HG03521 (cell line): Measurements from ENCODE around the gene KRTAP12-3.
"Not testable (repeated sequence)": the region's sequence is repeated elsewhere in the genome, so short reads cannot be mapped to it uniquely, and the experiment has no call there.

Source experiments
- ATAC-seq: cut with Tn5 transposase; IDR thresholded peaks from one replicate; pipeline ENCODE4 v1.9.1; 2021; ENCODE audit warnings: mild to moderate bottlenecking, moderate library complexity; ENCODE audit not compliant: unreplicated experiment

KRTAP12-3 gene

DNA sequence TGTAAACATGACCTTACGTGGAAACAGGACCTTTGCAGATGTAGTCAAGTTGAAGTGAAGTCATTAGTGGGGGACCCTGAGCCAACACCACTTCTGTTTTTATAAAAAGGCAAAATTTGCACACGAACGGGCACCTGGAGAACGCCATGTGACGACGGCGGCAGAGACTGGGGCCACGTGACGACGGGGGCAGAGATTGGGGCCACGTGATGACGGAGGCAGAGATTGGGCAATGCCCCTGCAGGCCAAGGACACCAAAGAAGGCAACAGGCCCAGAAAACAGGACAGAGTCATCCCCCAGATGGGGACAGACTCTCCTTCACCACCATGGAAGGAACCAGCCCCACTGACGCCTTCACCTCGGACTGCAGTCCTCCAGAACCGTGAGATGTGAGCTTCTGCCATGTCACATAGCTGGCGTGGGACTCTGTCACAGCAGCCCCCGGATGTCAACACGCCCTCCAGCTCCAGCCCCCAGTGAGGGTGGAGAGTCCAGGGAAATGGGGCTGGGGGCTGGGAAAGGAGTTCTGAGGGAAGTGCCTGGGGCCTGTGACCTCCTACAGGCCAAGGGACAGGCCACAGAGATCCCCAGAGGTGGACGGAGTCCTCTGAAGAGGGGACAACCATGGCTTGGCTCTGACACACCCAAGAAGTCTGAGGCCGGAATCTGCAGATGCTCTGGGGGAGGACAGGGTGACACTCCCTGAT is 7.3 kb upstream of the KRTAP12-3 start:
- ATAC-seq: no peak

DNA sequence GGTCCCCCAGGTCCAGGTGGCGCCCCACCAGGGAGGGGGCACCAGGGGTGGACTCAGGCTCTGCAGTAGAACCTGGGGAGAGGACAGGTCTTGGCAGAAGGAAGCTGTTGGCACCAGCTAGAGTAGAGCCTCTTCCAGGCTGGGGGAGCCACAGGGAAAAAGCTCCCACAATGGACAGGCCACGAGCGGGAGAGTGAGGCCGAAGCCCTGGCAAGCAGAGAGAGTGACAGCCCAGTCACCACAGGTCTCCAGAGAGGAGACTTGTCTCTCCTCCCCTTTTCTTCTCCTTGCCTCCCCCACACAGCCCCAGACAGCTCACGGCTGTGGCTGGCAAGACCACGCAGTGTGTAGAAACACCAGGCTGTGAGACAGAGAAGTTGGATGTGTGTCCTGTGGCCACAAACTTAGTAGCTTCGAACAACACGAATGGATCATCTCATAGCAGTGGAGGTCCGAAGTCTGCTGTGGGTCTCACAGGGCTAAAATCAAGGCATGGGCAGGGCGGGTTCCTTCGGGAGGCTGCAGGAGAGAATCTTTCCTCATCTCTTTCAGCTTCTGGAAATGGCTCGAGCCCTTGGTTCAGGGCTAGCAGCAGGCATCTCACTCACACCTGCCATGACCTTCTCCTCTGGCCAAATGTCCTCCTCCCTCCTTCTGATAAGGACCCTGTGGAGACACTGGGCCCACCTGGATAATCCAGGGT is 6.6 kb upstream of the KRTAP12-3 start:
- no peak for ATAC-seq

DNA sequence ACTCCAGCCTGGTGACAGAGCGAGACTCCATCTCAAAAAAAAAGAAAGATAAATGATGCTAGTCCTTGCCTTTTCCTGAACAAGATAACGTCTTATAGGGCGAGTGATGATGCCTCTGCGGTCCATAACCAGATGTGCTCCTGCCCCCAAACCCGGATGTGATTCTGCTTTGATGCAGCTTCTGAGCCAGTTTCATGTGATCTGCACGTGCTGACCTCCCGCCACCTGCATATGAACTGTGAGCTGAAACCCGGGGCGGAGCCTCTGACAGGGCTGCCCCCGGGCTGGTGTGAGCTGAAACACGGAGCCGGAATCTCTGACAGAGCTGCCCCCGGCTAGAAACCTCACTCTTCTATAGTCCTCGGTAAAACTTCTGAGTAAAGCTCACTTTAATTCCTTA is 4.6 kb upstream of the KRTAP12-3 start:
- no peak for ATAC-seq

DNA sequence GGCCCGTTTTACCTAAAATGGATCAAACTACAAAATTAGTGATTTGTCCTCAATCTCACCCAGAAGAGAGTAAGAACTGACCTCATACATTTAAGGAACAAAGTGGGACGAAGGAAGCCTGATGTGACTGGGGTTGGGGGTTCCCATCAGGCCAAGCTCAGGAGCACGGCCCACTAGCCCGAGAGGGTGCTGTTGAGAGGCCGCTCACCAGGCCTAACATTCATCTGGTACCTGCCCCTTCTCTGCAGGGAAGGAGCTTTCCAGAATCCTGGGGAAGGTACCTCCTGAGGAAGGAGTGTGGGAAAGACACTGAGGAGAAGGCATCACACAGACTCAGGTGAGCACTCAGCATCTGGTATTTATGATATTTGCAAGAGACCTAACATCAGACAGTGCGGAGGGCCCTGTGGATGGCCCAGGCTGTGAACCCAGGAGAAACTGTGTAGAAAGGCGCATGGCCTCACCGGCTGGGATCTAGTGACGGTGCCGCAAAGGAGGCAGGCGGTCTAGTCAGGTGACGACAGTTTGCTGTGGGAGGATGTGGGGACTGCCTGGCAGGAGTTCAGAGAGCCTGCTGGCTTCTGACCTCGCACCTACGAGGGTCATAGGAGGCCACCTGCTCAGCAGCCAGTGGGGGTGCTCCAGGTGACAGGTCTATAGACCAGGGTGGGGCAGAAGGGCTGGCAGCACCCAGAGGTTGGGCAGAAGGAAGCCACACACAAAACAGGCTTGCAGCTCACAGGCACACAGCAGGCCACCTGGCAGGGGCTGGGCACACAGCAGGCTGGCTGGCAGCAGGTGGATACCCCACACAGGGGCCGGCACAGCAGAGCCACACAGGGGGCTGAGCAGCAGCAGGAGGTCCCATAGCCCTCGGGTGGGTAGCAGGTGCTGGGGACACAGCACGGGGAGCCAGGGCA is 3.8 kb upstream of the KRTAP12-3 start:
- no peak for ATAC-seq

DNA sequence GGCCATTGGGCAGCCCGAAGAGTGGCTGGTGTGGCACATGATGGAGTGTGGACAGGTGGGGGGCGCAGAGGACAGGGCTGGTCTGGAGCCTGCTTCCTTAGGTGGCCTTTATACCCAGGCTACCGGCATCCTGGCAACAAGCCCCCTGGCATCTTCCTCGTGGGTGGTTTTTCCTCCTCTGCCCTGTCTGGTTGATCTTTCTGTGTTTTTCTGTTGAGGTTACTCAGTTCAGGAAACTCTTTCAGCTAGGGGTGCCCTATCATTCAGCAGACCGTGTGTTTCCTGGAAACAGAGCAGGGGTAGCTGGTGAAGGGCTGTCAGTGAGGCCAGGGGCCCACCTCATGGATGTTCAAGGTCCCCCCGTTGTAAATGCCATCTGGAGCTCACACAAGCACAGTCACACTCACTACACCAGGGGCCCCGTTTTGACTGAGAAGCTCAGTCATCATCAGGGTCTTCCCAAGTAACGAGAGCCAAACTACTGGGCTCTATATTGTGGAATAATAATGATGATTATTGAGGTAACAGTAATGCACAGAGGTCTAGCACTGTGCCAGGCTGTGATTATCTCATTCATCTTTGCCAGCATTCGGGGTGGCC is 3.1 kb upstream of the KRTAP12-3 start, which contains the start of gene KRTAP12-4:
KRTAP12-4 (minus strand) TSS at position 84 of the 600 bp plus-strand sequence; CDS start at position 39, 45 bp downstream.
- no peak for ATAC-seq

DNA sequence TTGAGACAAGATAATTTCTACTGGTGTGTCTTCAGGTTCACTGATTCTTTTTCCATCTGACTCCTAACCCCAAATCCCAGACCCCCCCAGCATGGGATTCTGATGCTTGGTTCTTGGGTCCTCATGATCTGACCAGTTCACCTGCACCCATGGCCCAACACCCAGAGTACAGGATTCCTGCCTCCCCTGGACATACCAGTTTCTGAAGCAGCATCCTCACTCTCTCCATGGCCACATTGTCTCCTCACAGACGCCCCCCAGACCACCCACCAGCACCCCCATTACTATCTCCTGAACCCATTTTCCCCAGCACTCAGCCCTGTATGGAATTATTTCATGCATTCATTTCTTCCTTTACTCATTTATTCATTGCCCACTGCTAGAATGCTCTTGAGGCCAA is 864 bp upstream of the KRTAP12-3 start:
- ATAC-seq: no peak

DNA sequence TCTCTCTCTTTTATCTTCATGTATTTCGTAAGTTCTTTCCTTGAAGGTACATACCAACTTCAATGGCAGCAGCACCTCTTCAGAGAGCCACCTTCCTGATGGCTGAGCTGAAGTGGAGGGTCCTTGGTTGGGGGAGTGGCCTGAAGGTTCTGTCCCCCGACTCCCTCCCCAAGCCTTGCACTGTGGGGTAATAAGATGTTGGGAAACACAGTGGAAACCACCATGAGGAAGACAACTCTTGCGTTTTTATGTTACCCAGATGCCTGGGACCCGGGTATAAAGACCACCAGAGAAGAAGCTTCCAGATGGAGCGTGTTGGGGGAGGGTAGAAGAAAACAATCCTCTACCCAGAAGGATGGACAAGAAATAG is 794 bp downstream of the KRTAP12-3 start:
- ATAC-seq: no peak

DNA sequence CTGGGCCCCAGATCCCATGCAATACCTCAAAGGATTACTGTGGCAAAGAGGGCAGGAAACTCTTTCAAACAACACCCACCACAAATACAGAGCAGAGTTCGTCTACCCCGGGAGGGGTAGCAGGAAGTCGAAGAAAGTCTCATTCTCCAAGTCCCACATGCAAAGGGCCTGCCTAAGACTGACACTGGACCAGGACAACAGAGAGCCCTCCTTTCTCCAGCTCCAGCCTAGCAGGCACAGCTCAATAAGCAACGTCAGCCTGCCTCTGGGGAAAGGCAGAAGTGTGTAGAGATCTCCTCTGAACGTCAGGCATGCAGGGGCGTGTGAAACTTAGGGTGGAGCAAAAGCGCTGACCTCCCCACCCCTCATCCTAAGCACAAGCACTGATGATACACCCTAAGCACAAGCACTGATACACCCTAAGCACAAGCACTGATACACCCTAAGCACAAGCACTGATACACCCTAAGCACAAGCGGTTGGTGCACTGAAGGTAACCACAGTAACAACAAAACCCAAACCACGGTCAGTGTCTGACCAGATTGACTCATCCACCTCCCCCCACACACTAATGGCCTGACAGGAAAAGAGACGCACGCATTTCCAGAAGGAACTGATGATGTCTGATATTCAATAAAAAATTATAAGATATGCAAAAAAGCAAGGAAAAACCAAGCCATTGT is 1.3 kb downstream of the KRTAP12-3 start:
- ATAC-seq: no peak

DNA sequence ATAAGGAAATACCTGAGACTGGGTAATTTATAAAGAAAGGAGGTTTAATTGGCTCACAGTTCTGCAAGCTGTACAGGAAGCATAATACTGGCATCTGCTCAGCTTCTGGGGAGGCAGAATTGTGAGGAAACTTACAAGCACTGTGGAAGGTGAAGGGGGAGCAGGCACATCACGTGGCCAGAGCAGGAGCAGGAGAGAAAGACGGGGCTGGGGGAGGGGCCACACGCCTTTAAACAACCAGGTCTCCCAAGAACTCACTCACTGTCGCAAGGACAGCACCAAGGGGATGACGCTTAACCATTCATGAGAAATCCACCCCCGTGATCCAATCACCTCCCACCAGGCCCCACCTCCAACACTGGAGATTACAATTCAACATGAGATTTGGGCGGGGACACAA is 3.8 kb downstream of the KRTAP12-3 start:
- ATAC-seq: not testable (repeated sequence)

DNA sequence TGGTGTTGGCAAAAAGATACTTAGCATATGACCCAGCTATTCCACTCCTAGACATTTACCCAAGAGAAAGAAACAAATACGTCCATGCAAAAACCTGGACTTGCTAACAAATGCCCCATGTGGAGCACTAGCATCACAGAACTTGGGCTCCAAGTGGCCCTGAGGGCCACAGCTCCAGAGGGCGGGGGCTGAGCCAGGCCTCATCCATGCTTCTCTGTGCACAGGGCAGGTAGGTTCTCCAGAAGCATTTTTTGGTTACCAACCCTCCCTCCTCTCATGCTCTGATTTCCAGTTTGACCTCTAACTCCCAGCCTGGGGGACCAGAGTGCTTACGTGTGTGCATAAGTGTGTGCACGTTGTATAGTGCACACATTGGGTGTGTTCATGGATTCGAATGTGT is 7.0 kb downstream of the KRTAP12-3 start:
- no peak for ATAC-seq

DNA sequence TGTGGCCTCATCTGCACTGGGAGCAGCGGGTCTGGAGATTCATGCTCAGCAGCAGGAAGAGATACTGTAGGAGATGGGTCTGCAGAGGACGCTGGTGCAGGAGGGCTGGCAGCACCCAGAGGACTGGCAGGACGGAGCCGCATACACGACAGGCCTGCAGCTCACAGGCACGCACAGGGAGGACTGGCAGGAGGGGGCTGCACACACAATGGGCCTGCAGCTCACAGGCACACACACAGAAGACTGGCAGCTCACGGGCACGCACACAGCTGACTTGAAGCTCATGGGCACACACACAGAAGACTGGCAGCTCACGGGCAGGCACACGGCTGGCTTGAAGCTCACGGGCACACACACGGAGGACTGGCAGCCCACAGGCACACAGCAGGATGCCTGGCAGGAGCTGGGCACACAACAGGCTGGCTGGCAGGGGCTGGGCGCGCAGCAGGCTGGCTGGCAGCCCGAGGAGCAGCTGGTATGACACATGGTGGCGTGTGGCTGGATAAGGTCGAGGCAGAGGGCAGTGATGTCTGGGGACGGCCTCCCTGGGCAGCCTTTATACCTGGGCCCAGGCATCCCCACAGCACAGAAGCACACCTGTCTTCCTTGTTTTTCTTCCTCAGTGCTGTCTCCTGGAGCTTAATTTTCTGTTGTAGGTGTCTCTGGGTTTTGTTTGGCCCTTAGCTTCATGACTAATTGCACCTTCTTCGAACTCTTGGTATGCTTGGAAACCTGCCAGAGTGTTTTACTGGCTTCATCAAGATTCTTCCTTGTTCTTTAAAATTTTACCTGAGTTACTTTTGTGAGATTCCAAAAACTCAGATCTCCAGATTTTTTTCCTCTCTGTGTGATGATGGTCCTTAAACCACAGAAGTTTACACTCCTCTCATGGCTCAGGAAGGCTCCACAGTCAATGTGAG is 8.9 kb downstream of the KRTAP12-3 start, which contains the start of gene KRTAP12-2:
KRTAP12-2 (minus strand) TSS at position 527 of the 920 bp plus-strand sequence; CDS start at position 486, 41 bp downstream.
- ATAC-seq: no peak

DNA sequence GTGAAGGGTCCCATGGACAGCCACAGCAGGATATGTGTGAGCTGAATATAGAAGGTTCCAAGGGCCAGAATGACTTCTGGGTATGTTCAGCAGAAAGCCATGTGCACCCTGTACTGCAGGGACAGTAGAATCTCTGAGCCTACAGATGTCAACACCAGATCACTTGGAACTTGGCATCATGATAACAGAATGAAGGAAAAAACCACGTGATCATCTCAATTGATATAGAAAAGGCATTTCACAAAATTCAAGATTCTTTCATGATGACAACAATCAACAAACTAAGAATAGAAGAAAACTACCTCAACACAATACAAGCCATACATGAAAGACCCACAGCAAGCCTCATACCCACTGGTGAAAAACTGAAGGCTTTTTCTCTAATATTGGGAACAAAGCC is 9.9 kb downstream of the KRTAP12-3 start:
- no peak for ATAC-seq

DNA sequence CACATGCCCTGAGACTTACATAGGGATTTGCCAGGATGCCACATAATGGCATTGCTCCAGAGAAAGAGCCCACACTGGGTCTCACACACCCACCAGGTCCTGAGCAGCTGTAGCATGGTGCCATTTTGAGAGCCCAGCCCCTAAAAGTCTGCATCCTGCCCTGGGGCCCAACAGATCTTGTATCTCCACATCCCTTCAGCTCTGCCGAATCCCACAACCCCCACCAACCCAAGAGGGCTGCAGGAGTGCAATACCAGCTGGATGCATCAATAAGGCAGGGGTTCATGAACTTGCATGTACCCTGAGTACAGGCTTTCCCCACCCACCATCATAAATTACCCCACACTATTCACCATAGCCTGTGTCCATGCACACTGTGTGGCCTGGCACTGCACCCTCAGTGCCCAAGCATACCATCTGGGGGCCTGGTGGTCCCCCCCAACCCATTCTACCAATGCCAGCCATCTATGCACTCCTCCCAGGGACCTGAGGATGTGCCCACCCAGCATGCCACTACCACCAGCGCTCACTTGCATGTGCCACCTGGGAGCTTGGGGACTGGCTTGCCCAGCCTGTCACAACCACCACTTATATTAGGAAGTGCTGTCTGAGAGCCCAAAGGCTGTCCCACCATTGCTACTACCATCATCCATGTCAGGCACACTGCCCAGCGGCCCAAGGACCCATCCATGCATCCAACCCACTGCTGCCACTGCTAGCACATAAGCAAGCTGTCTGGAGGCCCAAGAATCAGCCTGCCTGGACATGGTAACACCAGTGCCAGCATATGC is 13.1 kb downstream of the KRTAP12-3 start:
- no peak for ATAC-seq

DNA sequence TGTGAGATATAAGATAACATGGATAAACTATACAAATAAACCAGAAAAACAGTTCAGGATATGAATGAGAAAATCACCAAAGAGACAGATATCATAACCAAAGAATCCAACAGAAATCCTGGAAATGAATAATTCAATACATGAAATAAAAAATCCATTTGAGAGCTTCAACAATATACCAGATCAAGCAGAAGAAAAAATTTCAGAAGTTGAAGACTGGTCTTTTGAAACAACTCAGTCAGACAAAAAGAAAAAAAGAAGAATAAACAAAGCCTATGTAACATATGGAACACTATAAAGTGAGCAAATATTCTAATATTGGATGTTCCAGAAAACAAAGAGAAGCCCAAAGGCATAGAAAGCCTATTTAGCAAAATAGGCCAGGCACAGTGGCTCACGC is 14.2 kb downstream of the KRTAP12-3 start:
- no peak for ATAC-seq

DNA sequence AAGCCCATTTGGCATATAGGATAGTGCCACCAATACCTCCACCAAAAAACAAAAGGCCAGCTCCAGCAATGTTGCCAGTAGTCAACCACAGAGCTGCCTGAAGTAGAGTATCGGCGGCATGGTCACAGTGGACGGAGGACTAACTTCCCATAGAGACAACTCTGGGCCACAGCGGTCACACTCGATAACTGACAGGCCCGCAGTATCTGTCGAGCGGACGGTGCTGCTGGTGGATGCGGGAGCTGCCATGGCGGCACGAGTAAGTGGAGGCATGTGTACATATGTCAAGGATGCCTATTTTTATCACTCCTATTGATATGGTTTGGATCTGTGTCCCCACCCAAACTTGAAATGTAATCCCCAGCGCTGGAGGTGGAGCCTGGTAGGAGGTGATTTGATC is 20.1 kb downstream of the KRTAP12-3 start:
- no peak for ATAC-seq

DNA sequence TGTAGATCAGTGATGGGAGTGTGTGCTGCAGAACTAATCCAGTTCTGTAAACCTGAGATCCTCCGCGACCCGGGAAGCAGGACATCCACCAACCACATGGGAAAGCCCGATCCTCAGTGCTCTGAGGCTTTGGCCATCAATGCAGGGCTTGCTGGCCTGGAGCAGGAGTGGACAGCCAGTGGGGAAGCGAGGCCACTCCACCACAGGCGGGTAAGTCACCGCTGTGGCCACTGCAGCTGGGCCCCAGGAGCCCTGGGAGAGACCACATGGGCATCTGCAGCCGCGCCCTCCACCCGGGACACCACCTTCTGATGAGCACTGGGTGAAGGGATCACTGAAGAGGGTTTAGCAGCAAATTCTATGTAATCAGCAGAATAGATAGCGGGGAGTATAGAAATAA is 23.4 kb downstream of the KRTAP12-3 start:
- no peak for ATAC-seq

DNA sequence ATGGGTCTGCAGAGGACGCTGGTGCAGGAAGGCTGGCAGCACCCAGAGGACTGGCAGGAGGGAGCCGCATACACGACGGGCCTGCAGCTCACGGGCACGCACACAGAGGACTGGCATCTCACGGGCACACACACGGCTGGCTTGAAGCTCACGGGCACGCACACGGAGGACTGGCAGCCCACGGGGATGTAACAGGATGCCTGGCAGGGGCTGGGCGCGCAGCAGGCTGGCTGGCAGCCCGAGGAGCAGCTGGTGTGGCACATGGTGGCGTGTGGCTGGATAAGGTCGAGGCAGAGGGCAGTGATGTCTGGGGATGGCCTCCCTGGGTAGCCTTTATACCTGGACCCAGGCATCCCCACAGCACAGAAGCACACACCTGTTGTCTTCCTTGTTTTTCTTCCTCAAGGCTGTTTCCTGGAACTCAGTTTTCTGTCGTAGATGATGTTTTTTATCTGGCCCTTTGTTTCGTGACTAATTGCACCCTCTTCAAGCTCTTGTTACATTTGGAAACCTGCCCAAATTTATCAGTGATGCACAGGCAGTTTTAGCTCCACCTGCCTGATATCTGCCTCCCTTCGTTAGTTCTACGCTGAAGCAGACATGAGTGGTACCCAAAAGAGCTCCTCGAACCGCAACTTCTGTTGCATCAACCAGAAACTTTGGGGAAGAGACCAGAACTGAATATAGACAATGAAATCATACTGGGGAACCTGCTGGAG is 24.3 kb downstream of the KRTAP12-3 start, which contains the start of gene KRTAP12-1:
KRTAP12-1 (minus strand) TSS at position 303 of the 719 bp plus-strand sequence; CDS start at position 263, 40 bp downstream.
- no peak for ATAC-seq
